PC-9 (cell line): Measurements from ENCODE around the gene SYNJ2. TPM values are rescaled to one million over a fixed set of nuclear protein-coding genes. Genes with fewer than 3 reads are reported as not detected.

ENCODE experiments used
- BruUV-seq: library from RNA; stranded (reverse); fragments of 400-500 nt; replicated peaks from 2 replicates; lab custom pipeline; 2021; lab: Mats Ljungman, UMichigan
- CTCF ChIA-PET: fragments of 300-600 bp; sonication (Branson Sonifier 250); formaldehyde crosslinking; loops from one replicate; lab custom pipeline; 2022; ENCODE audit warnings: antibody characterized with exemption; lab: Charles Lee
- POLR2A ChIA-PET: fragments of 300-600 bp; sonication (Branson Sonifier 250); formaldehyde crosslinking; loops from one replicate; lab custom pipeline; 2022; ENCODE audit warnings: antibody characterized with exemption; ENCODE audit not compliant: unreplicated experiment; lab: Charles Lee
- DNase-seq, 2 experiments: peaks; one replicate each; pipeline versions ENCODE4 v3.0.0 to v3.0.0-alpha.2; 2015 to 2022; ENCODE audit warnings: mixed read lengths in 1 of 2
- H2AFZ ChIP-seq: fragments of 200-600 bp; sonication (generic); 2 replicates; pipeline ENCODE4 v1.8.1; 2017; ENCODE audit warnings: antibody characterized with exemption
- H3F3A ChIP-seq: fragments of 200-600 bp; sonication (generic); 2 replicates; pipeline ENCODE4 v1.8.1; 2017; ENCODE audit warnings: antibody characterized with exemption, mild to moderate bottlenecking, low read depth; ENCODE audit not compliant: insufficient read depth
- H3K27ac ChIP-seq: fragments of 200-600 bp; sonication (generic); 2 replicates; pipeline ENCODE4 v1.6.1; 2016; ENCODE audit warnings: mixed run types
- H3K27me3 ChIP-seq: fragments of 200-600 bp; sonication (generic); 2 replicates; pipeline ENCODE4 v1.6.1; 2016; ENCODE audit warnings: low read depth, mixed run types; ENCODE audit not compliant: insufficient read depth
- H3K36me3 ChIP-seq: fragments of 200-600 bp; sonication (generic); 2 replicates; pipeline ENCODE4 v1.6.1; 2016; ENCODE audit warnings: low read depth, mixed run types
- H3K4me1 ChIP-seq: fragments of 200-600 bp; sonication (generic); replicated peaks from 2 replicates; pipeline ENCODE4 v1.6.1; 2016; ENCODE audit warnings: mixed run types; ENCODE audit not compliant: insufficient read depth
- H3K4me2 ChIP-seq: fragments of 200-600 bp; sonication (generic); 2 replicates; pipeline ENCODE4 v1.6.1; 2017; ENCODE audit warnings: mixed run types
- H3K4me3 ChIP-seq: fragments of 200-600 bp; sonication (generic); 2 replicates; pipeline ENCODE4 v1.6.1; 2016; ENCODE audit warnings: mixed run types
- H3K79me2 ChIP-seq: fragments of 200-600 bp; sonication (generic); 2 replicates; pipeline ENCODE4 v1.6.1; 2017; ENCODE audit warnings: low read depth, mixed run types
- H3K9me2 ChIP-seq: fragments of 200-600 bp; sonication (generic); 2 replicates; pipeline ENCODE4 v1.8.1; 2017; ENCODE audit warnings: mild to moderate bottlenecking; ENCODE audit not compliant: insufficient read depth
- H3K9me3 ChIP-seq: fragments of 200-600 bp; sonication (generic); 2 replicates; pipeline ENCODE4 v1.8.1; 2016; ENCODE audit warnings: low read depth; ENCODE audit not compliant: insufficient read depth
- H4K20me1 ChIP-seq: fragments of 200-600 bp; sonication (generic); 2 replicates; pipeline ENCODE4 v1.8.1; 2017; ENCODE audit not compliant: insufficient read depth
- EZH2 ChIP-seq: fragments of 200-600 bp; sonication (generic); IDR thresholded peaks from 2 replicates; pipeline ENCODE4 v1.8.0; 2017; ENCODE audit warnings: antibody characterized with exemption, low read depth
- intact Hi-C: fragments of 100-400 bp; cut with micrococcal nuclease; formaldehyde crosslinking; loops from one replicate; pipeline ENCODE4 v1.10.0; 2022; ENCODE audit not compliant: unreplicated experiment
- total RNA-seq: library from RNA; stranded (reverse); gene quantifications from 2 replicates; pipeline ENCODE4 v1.2.3, GENCODE V29; 2021
- TF ChIP-seq, protein P1 (sequence below): fragments of 200-600 bp; sonication (generic); conservative IDR thresholded peaks from 2 replicates; pipeline ENCODE4 v1.6.1; 2017; ENCODE audit warnings: mixed run types, antibody characterized with exemption, mild to moderate bottlenecking, moderate library complexity

SYNJ2 gene
- total RNA-seq, 1 experiment from 2014 or later, result 30.3 TPM

DNA sequence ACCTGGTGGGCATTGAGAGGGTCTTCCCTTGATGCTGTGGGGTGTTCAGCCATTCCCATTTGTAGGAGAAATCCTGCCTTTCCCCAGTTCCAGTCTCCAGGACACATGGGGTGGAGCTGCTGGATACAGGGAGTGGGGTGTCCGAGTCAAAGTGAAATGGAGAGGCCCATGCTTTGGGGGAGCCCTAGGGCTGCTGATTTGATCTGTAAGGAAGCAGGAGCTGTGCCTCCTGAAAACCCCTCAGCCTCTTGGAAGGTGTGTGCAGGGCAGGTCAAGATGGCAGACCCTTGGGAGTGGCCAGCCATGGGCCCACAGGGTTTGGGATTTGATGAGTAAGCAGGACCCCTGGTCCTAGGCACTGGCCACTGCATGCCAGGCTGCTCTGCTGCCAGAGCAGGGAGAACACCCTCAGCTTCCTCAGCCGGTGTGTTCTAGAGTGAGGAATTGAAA, 104.4 kb downstream of the SYNJ2 start:
- no peaks in the 10 kb centered on the region for H3K4me1 ChIP-seq
- H3K27ac ChIP-seq, result no peak overlapping the region
- no TSS peak for BruUV-seq
- no peaks in the 10 kb centered on the region for H3K9me2 ChIP-seq
- intact Hi-C loops, result no loop called here
- H2AFZ ChIP-seq, result no peak overlapping the region
- DNase-seq, result no peak
- H3K36me3 ChIP-seq, result peaks cover 3% of the 10 kb centered on the region; the same call in 1 of the 2 replicates
- POLR2A ChIA-PET, result no interaction called here
- no peaks in the 10 kb centered on the region for H3K79me2 ChIP-seq
- CTCF ChIA-PET, result no interaction called here
- H3F3A ChIP-seq, result no peaks in the 10 kb centered on the region
- H3K27me3 ChIP-seq, result no peaks in the 10 kb centered on the region
- TF ChIP-seq, protein P1, sequence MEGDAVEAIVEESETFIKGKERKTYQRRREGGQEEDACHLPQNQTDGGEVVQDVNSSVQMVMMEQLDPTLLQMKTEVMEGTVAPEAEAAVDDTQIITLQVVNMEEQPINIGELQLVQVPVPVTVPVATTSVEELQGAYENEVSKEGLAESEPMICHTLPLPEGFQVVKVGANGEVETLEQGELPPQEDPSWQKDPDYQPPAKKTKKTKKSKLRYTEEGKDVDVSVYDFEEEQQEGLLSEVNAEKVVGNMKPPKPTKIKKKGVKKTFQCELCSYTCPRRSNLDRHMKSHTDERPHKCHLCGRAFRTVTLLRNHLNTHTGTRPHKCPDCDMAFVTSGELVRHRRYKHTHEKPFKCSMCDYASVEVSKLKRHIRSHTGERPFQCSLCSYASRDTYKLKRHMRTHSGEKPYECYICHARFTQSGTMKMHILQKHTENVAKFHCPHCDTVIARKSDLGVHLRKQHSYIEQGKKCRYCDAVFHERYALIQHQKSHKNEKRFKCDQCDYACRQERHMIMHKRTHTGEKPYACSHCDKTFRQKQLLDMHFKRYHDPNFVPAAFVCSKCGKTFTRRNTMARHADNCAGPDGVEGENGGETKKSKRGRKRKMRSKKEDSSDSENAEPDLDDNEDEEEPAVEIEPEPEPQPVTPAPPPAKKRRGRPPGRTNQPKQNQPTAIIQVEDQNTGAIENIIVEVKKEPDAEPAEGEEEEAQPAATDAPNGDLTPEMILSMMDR, result no peak
- TF ChIP-seq EZH2, result no peak
- H4K20me1 ChIP-seq, result no peaks in the 10 kb centered on the region; the same call in 1 of the 2 replicates
- H3K4me2 ChIP-seq, result no peak overlapping the region
- no peak overlapping the region for H3K4me3 ChIP-seq
- no peaks in the 10 kb centered on the region for H3K9me3 ChIP-seq

DNA sequence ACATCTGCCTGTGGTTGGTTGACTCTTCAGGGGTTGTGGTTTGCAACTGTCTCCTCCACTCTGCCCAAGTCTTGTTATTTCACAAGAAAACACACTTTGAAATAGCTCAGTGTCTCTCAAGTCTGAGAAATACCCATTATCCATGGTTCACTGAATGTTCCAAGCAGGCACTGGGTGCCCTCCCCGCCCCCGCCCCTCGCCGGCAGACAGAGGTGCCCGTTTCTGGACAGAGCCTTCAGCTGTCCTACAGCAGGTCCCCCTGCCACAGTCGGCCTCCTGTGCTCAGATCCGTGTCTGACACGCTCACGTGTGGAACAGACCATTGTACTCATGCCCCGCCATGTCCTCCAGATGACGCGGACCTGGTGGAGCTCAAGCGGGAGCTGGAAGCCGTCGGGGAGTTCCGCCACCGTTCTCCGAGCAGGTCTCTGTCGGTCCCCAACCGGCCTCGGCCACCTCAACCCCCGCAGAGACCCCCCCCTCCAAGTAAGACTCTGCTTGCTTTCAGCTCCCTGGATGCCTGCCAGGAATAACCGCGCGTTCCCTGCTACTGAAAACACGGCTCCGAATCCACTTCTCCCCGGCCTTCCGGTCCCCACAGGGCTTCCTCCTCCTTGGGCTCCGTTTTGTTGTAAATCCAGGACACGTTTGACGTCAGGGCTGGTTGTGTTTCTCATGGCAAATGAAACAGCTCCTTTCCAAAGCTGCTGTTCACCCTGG, 105.0 kb downstream of the SYNJ2 start:
- Histone ChIP-seq H3F3A (no peaks in the 10 kb centered on the region), H3K4me2 (no peak overlapping the region), H3K4me1 (no peaks in the 10 kb centered on the region), H3K9me3 (no peaks in the 10 kb centered on the region), H3K9me2 (no peaks in the 10 kb centered on the region), H4K20me1 (no peaks in the 10 kb centered on the region; the same call in 1 of the 2 replicates), H3K27me3 (no peaks in the 10 kb centered on the region), H3K27ac (no peak overlapping the region), H2AFZ (no peak overlapping the region), H3K4me3 (no peak overlapping the region), H3K79me2 (no peaks in the 10 kb centered on the region), H3K36me3 (peaks cover 3% of the 10 kb centered on the region; the same call in 1 of the 2 replicates)
- ChIA-PET POLR2A (no interaction called here), CTCF (no interaction called here)
- TF ChIP-seq, protein P1, result no peak
- TF ChIP-seq EZH2, result no peak
- no TSS peak for BruUV-seq
- DNase-seq, result no peak
- intact Hi-C loops, result no loop called here

DNA sequence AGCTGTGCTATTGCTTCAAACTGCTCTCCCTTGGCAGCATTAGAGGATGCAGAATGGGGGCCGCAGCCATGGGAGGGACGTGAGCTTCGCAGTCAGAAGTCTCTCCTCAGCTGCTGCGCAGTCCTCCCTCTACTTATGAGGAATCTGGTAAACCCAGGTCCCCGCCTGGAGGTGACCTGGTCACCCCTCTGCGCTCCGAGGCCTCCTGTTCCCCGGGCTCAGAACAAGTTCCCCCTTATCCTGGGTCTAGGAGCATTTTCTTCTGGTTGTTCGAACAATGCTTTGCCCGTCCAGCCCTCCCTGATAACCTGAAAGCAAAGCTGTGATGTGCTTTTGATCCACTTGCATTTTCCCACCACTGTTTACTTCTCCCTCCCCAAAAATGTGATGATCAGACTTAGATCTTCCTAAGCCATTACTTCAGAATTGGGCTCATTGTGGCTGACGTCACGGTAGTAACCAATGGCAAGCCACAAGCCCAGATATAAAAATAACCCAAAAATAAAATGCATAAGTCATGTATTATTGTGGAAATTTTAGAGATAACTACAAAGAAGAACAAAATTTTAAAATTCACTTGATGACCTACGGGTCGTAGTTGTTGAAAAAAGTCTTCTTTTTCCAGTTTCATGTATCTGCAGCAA, 105.7 kb downstream of the SYNJ2 start:
- Histone ChIP-seq H3K27me3 (no peaks in the 10 kb centered on the region), H3K4me2 (no peak overlapping the region), H3F3A (no peaks in the 10 kb centered on the region), H3K4me3 (no peak overlapping the region), H3K79me2 (no peaks in the 10 kb centered on the region), H3K27ac (no peak overlapping the region), H3K4me1 (no peaks in the 10 kb centered on the region), H3K9me2 (no peaks in the 10 kb centered on the region), H3K9me3 (no peaks in the 10 kb centered on the region), H2AFZ (no peak overlapping the region), H4K20me1 (no peaks in the 10 kb centered on the region; the same call in 1 of the 2 replicates), H3K36me3 (peaks cover 3% of the 10 kb centered on the region; the same call in 1 of the 2 replicates)
- DNase-seq, result no peak
- ChIA-PET POLR2A (no interaction called here), CTCF (no interaction called here)
- TF ChIP-seq, protein P1, result no peak
- no peak for TF ChIP-seq EZH2
- BruUV-seq, result no TSS peak
- intact Hi-C loops, result no loop called here
